Measurements from ENCODE around the gene KDELR1. TPM values are rescaled to one million over a fixed set of nuclear protein-coding genes. Genes with fewer than 3 reads are reported as not detected.
A peak's percentile ranks its signal among the peaks of the same experiment; 100 is the strongest.

The KDELR1 gene
- polyA plus RNA-seq (2013, experiment 1 of 2; ENCODE audit: insufficient read length), result 270 TPM
- polyA plus RNA-seq (2013, experiment 2 of 2; ENCODE audit: insufficient read length), result 263 TPM

DNA sequence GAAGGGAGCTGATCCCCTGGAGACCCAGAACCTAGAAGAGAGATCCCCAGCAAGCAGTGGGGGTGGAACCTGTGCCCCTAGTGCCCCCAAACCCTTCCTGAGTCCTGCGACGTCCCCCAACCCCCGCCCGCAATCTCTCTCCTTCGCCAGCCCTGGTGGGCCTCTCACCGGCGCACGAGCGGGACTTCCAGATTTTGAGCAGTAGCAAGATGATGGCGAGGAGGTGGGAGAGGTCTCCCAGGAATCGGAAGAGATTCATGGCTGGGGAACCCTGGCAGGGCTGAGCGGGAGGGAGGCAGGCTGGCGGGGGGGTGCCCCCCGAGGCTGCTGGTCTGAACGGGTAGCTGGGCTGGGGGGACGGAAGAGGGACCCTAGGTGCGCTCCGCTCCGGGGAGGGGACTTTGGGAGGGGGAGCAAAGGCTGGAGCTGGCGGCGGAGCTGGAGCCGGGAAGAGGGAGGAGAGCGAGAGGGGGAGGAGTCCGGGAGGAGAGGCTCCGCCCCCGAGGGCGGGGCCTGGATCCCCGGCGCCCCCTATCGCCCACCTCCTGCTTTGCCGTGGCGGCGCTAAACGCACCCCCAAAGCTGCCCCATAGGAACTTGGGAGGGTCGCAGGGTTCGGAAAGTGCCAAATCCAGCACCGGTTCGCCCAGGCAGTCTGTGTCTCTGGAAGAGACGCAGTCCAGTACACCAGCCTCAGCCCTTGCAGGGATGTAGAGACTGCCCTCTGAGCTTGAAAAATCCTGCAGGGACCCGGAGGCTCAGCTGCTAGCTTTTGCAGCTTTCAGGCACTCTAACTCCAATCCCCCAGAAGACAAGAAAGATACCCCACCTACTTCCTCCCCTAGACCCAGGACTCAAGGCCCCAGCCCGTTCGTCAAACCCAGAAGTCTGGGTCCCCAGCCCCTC lies at the start of gene KDELR1:
TSS of gene KDELR1 (minus strand) at position 452 of the 906 bp plus-strand sequence. CDS start at position 259, 193 bp downstream.
- DNase-seq, result peak; percentile 77

DNA sequence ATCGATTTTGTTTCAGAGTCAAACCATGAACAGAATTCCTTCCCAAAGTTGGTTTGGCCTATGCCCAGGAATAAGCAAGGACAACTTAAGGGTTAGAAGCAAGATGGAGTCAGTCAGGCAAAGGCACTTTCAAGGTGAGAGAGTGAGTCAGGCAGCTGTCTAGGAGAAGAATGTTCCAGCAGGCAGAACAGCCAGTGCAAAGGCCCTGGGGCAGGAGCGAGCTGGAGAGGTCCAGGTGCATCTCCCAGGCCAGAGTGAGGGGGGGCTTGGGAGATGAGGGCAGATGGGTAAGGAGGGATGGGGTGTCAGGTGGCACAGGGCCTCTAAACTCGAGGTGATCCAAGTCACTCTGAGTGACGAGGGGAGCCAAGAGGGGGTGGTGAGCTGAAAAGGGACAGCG lies 45.2 kb upstream of the KDELR1 start:
- no peak for DNase-seq

DNA sequence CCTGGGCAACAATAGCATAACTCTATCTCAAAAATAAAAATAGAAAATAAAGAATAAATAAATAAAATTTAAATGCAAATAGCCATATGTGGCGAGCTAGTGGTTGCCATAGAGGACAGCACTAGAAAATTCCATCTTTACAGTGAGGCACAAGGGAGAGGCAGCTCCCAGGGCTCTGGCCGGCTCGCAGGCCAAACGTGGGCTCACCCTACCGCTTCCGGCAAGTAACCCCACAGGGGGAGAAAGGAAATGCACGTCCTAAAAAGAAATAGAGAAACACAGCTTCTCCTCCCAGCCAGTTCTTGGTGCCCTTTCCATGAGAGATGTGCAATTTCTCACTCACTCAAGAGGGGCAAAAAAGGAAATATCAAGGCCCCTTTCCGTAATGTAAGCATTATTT lies 42.0 kb upstream of the KDELR1 start:
- DNase-seq, result no peak

DNA sequence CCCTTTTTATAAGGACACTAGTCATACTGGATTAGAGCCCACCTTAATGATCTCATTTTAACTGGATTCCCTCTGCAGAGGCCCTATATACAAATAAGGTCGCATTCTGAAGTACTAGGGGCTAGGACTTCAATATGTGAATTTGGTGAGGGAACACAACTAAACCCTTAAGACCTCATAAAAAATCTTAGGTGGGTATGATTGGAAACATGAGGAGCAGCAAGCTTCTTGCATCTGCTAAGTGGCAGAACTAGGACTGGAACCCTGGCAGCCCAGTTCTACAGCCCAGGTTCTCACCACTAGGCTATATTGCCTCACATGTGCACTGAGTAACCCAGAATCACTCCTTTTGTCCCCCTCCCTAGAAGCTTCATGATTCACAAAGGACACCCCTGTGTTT lies 37.3 kb upstream of the KDELR1 start:
- no peak for DNase-seq

DNA sequence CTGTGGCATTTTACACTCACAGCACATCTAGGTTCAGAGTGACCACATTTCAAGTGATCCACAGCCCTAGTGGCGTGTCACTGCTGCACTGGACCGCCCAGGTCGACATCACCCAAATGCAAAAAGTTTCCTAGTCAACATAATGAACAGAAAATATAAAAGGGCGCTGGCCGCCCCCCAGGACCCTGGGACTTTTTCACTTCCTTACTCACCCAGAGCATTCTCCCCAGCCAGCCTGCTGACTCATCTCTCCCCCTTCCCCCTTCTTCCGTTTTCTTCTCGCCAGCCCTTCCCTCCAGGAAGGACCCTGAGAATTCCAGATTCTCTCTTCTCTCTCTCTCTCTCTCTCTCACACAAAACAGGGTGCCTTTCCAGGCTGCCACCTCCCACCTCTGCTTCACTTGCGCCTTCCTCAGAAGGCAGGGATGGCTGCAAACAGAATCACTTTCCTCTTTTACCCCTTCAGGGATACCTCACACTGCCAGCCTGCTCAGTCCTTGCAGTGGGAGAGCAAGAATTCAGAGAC lies 33.4 kb upstream of the KDELR1 start:
- peak; percentile 78 for DNase-seq

DNA sequence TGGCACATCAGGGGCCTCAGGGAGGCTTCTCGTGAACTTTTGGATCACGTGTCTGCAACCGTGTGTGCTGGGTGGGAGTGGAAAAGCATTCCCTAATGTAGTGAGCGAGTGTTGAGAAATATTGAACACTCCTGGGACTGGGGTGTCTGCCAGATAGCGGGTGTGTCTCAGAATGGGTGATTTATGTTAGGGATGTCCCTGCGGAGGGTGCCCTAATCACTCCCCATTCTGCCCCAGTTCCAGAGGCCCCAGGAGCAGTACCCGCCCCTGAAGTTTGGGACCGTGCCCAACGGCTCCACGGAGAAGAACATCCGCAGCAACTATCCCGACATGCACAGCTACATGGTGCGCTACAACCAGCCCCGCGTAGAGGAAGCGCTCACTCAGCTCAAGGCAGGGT lies 30.2 kb upstream of the KDELR1 start:
- DNase-seq, result no peak

DNA sequence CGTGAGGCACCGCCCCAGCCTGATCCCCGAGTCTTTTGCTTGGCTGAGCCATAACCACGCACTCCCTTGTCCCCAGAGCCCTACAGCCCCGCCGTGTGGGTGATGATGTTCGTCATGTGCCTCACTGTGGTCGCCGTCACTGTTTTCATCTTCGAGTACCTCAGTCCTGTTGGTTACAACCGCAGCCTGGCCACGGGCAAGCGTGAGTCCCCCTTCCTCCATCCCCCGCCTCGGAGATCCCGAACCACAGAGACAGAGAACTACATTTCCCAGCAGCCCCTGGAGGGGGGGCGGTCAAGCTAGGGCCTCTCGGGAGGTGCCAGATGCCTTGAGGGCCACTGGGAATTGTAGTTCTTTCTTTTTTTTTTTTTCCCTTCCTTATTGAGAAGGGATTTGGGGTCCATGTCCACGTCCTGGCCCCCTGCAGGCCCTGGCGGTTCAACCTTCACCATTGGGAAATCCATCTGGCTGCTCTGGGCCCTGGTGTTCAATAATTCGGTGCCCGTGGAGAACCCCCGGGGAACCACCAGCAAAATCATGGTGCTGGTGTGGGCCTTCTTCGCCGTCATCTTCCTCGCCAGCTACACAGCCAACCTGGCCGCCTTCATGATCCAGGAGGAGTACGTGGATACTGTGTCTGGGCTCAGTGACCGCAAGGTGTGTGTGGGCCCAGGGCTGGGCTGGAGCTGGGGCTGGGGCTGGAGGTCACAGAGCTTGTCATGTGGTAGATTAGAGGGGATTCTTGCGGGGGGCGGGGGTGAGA lies 28.0 kb upstream of the KDELR1 start:
- peak; percentile 74 for DNase-seq

DNA sequence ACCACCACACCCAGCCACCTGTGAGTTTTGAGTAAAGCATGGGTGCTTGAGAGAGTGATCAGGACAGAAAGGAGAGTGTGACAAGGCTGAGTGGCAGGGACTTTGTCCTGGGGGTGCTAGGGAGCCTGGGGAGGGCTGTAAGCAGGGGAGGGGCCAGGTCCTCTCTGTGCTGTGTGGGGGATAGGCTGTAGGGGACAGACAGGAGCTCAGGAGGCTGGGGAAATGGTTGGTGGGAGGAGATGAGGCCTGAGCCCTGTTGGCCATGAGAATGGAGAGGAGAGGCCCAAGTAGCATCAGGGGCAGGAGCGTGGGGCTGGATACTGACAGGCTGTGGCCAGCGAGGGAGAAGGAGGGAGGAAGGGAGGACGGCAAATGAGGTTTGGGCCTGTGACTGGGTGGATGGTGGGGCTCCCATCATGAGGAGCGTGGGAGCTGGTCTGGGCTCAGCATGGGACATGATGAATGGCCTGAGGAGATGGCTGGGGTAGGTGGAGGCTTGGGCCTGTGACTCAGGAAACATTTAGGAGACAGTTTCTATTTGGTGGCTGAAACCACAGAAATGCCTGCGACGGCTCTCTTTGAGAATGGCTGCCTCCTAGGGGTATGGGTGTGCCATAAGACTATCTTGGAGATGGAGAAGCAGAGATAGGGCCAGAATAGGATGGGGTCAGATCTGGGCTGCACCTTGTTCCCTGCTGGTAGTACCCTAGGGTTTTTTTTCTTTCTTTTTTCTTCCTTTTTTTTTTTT lies 27.1 kb upstream of the KDELR1 start:
- DNase-seq, result peak; percentile 78

DNA sequence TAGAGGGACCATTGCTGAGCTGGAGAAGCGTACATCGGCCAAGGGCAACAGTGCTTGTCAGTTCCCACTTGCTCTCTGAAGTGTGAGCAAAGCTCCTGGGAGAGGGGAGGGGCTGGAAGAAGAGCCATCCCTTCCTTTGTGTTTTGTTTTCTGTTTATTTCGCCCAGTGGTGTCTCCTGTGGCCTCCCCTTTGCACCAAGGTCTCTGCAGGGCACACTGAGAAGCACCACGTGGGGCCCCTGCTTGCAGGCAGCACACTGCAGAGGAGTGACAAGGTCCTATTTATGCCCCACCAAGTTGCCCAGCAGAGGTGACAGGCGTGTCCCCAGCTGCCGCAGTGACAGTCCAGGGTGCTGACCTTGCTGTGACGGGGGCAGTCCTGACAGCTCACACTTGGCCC lies 26.1 kb upstream of the KDELR1 start:
- no peak for DNase-seq

DNA sequence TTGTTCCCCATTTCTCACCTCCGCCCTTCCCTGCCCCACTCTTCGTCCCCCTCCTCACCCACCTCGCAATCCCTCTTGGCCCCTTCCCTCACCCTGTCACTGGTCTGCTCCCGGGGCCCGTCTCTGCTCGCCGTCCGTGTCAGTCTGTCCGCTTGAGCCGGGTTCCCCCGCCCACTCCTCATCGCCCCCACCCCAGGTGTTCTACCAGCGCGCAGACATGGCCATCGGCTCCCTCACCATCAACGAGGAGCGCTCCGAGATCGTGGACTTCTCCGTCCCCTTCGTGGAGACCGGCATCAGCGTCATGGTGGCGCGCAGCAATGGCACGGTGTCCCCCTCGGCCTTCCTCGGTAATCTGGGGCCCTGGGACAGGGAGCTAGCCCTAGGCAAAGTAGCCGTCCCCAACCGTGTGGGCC lies 24.5 kb upstream of the KDELR1 start:
- DNase-seq, result no peak

DNA sequence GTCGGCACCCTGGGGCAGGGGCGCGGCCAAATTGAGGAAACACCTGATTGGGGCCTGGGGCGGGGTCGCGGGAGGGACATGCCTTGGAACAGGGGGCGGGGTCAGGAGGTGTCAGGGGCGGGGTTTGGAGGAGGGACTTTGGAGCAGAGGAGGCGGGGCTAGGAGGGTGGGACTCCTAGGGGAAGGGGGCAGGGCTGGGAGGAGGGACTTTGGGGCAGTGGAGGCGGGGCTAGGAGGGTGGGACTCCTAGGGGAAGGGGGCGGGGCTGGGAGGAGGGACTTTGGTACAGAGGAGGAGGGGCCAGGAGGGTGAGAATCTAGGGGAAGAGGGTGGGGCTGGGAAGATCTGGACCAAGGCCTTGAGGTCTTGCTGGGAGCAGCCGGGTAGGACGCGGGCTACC lies 24.0 kb upstream of the KDELR1 start:
- DNase-seq, result peak; percentile 88

DNA sequence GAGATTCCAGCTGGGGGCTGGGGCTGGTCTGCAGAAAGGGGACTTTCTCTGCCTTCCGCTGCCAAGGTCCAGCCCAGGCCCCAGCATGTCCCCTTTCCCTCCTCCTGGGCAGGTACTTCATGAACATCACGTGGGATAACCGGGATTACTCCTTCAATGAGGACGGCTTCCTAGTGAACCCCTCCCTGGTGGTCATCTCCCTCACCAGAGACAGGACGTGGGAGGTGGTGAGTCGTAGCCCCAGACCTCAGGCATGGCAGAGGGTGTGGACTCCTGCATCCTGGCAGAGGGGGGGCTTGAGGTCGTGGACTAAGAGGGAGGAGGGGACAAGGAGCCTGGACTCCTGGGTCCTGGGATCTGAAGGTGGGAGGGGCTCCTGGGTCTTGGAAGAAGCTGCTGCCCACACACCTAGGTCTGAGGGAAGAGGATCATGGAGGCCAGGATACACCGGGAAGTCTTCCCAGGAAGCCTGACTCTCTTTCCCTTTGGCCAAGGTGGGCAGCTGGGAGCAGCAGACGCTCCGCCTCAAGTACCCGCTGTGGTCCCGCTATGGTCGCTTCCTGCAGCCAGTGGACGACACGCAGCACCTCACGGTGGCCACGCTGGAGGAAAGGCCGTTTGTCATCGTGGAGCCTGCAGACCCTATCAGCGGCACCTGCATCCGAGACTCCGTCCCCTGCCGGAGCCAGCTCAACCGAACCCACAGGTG lies 22.7 kb upstream of the KDELR1 start:
- peak; percentile 70 for DNase-seq

DNA sequence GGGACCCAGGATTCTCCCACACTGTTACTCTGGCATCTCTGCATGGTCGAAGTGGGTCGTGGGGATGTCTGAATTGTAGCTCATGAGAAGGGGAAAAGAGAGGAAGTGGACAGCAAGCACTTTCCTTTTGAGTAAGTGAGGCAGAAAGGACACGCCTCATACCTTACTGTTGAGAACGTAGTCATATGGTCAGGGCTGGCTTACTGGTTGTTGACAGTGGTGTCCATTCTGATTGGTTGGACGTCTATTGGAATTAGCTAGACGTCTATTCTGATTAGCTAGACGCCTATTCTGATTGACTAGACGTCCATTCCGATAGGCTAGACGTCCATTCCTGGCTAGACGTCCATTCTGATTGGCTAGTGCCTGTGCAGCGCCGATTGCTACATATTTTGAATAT lies 14.5 kb upstream of the KDELR1 start:
- DNase-seq, result no peak

DNA sequence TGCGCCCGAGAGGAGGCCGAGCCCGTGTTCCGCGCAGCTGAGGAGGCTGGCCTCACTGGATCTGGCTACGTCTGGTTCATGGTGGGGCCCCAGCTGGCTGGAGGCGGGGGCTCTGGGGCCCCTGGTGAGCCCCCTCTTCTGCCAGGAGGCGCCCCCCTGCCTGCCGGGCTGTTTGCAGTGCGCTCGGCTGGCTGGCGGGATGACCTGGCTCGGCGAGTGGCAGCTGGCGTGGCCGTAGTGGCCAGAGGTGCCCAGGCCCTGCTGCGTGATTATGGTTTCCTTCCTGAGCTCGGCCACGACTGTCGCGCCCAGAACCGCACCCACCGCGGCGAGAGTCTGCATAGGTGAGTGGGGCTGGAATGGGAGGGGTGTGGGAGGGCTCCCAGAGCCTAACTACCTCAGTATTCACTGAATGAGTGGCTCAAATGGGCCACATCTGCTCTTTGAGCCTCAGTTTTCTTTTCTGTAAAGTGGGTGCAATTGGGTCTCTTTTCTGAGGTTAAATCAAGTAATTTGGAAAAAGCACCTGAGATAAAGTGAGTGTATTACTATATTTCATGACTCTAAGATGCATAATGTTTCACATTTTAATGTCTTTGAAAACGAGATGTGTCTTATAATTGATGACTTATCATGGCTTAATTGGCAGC lies 13.8 kb upstream of the KDELR1 start:
- DNase-seq, result no peak

DNA sequence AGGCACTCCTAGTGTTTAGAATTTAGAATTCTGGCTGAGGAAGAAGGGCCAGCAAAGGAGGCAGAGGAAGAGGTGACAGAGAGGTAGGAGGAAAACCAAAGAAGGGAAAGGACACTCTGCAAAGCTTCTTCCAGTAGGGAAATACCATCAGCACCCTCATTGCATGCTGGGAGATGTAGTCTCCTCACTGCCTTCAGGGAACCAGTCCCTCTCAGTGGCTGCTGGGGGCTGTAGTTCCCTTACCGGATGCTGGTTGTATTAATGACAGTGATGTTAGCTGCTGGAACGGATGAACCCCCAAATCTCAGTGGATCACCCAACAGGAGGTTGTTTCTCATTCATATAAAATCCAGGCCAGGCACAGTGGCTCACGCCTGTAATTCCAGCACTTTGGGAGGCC lies 12.3 kb upstream of the KDELR1 start:
- DNase-seq, result peak; percentile 75

DNA sequence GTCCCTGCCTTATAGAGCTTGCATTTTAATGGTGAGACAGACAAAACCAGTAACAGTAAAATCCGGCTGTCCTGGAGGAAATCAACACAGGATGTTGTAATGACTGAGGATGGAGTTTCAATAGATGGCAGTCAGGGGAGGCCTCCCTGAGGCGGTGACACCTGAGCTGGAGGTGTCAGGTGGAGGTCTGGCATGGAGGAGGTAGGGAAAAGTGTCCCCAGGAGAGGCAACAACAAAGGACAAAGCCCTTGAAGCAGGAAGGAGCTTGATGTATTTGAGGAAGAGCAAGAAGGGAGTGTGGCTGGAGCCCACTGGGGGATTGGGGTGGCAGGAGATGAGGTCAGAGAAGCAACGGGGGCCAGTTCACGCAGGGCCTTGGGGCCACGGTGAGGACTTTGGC lies 9.9 kb upstream of the KDELR1 start:
- DNase-seq, result no peak

DNA sequence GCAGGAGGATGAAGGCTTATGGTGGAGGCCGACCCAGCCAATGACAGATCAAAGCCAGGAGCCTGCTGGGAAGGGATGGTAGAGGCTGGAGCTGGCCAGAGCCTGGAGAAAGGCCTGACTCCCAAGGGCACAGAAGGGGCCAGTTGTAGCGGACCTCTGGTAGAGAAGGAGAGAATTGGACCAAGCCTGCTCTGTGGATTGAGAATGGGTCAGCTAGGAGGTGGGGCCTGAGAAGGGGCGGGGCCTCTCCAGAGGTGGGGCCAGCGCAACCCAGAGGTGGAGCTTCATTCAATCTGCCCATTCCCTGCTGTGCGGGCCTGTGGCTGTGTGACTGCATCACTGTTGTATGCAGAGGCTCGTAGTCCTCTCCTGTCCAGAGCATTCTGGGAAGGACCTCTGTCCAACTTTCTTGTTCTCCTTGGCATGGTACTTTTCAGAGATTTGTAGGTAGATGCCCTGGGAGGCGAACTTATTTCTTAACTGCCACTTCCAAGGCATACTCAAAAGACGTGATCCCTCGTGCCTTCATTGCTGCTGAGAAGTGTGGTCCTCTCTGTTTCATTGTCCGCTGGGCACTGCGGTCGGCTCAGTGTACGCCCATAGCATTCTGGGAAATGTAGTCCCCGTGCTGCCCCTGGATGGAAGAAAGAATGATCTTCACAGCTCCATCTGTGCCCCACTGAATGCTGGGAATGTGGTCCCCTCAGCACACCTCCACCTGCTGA lies 8.8 kb upstream of the KDELR1 start:
- DNase-seq, result peak; percentile 82

DNA sequence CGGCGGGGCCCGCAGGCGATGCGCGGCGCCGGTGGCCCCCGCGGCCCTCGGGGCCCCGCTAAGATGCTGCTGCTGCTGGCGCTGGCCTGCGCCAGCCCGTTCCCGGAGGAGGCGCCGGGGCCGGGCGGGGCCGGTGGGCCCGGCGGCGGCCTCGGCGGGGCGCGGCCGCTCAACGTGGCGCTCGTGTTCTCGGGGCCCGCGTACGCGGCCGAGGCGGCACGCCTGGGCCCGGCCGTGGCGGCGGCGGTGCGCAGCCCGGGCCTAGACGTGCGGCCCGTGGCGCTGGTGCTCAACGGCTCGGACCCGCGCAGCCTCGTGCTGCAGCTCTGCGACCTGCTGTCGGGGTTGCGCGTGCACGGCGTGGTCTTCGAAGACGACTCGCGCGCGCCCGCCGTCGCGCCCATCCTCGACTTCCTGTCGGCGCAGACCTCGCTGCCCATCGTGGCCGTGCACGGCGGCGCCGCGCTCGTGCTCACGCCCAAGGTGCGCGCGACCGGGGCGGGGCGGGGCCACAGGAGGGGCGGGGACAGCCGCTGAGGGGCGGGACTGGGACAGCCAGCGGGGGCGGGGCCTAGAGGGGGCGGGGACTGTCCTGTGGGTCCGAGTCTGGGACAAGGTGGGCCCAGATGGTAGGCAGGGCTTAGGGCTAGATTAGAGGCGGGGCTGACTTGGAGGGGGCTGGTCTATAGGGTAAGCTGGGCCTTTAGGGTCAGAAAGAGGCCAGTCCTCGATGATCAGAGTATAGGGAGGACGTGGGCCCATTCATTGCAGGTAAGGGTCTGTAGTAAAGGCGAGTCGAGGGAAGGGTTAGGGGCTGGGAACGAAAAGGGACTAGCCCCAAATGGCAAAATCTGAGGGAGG lies 7.3 kb upstream of the KDELR1 start:
- DNase-seq, result peak; percentile 88

DNA sequence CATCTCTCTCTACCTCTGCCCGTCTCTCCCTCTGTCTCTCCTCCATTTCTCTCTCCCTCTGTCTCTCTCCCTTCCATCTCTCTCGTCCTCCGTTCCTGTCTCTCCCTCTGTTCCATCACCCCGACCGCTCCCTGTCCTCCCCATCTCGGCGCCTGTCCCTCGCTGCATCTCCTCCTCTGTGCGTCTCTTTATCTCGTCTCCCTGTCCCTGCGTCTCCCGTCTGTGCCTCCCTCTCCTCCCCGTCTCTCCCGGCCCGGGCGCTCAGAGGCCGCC lies 6.7 kb upstream of the KDELR1 start:
- DNase-seq, result no peak

All from fibroblast of skin of scalp (primary cell).